ENCODE data around the gene ZNF319. TPM values are rescaled to one million over a fixed set of nuclear protein-coding genes. Genes with fewer than 3 reads are reported as not detected.

Gene ZNF319
- total and polyA plus RNA-seq, 2 of the 4 experiments (the other 2 are of a cell fraction), result 0.90 to 6.3 TPM

DNA sequence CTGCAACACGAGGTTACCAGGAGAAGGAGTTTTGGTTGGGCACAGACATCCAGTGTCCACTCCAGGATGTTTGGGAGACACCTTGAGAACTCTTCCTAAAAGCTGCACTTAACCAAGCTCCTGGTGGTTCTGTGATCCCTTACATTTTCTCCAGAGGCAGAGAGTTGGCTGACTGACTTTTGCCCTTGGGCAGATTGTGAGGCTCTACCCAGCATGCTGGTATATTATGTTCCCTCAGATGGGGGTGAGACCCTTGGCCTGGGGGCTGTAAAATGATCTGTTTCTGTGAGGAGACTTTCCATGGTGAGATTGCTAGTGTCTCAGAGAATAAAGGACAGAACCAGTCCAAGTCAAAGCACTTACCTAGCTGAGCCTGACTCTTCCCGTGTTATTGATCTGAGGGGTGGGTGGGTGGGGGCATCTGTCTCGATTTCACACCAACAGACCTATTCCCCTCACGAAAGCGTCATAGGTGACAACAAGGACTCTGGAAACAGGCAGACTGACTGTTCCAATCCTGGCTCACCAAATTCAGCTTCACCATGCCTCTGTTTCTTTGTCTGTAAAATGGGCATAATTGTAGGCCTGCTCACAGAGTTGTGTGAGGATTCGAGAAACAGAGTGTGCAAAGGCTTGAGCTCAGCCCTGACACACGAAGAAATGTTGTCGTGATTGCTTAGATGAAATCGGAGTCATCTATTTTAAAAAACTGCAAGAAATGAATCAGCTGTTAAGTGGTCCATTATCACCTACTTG lies 12.9 kb upstream of the ZNF319 start:
- intact Hi-C loops (cut with micrococcal nuclease), result no loop called here
- Histone ChIP-seq H4K20me1 (ENCODE audit: insufficient read depth, low read length) (peaks cover 9% of the 10 kb centered on the region; the same call in 1 of the 2 replicates), H2AK5ac (ENCODE audit: low read depth, low read length) (no peak overlapping the region), H3K27me3 (ENCODE audit: control insufficient read depth, insufficient read depth, low read length) (no peaks in the 10 kb centered on the region), H3K79me1 (ENCODE audit: low read depth in 1 of 2, low read length in 2 of 2) (peaks cover 4 to 18% of the 10 kb centered on the region in 2 experiments), H3K4me1 (ENCODE audit: control insufficient read depth, insufficient read depth, low read length) (peaks cover 9% of the 10 kb centered on the region), H3K9me1 (ENCODE audit: insufficient read depth, low read length) (peaks cover 26% of the 10 kb centered on the region), H3K18ac (ENCODE audit: low read depth, low read length) (no peak overlapping the region), H3K4me2 (ENCODE audit: low read depth, low read length) (no peak overlapping the region), H2AFZ (replicated peaks; ENCODE audit: low read length, poor library complexity) (no peak overlapping the region), H3K4ac (ENCODE audit: low read depth, low read length) (0 out of 2 replicates have a peak overlapping the region, but pooled peaks have one; percentile 22), H4K8ac (ENCODE audit: low read depth in 2 of 2, low read length in 2 of 2) (no peak overlapping the region), H2BK20ac (ENCODE audit: low read depth, low read length) (no peak overlapping the region), H3K23ac (ENCODE audit: low read depth, low read length) (no peak overlapping the region), H3K14ac (replicated peaks; ENCODE audit: low read depth, low read length) (no peak overlapping the region), H2BK5ac (ENCODE audit: low read depth, low read length, poor library complexity, severe bottlenecking) (no peak overlapping the region), H3K56ac (ENCODE audit: extremely low read depth, insufficient read depth, low read length) (no peak overlapping the region), H4K91ac (ENCODE audit: insufficient read depth, low read depth, low read length) (no peak overlapping the region), H3K9ac (ENCODE audit: low read depth, low read length) (no peak overlapping the region), H2BK15ac (ENCODE audit: low read depth, low read length) (no peak overlapping the region), H3K36me3 (ENCODE audit: control insufficient read depth, insufficient read depth, low read length) (peaks cover 12% of the 10 kb centered on the region), H2BK120ac (ENCODE audit: low read depth, low read length) (no peak overlapping the region; the same call in 1 of the 2 replicates), H3K27ac (ENCODE audit: insufficient read depth, low read length) (no peak overlapping the region), H3K4me3 (ENCODE audit: insufficient read depth, low read depth, low read length) (no peak overlapping the region), H3K9me3 (ENCODE audit: control insufficient read depth, insufficient read depth, low read length) (no peaks in the 10 kb centered on the region), H4K5ac (ENCODE audit: low read depth, low read length) (no peak overlapping the region), H2AK9ac (replicated peaks; ENCODE audit: low read depth, low read length, poor library complexity) (no peak overlapping the region)
- ATAC-seq (ENCODE audit: low read depth) (no peak), DNase-seq (no peak)
- dilution Hi-C loops (cut with HindIII; ENCODE audit: low sequenced_read_pairs, unreplicated experiment), result no loop called here
- BruUV-seq (replicated peaks), result no TSS peak
- in situ Hi-C loops (cut with MboI; ENCODE audit: low sequenced_read_pairs), result no loop called here
- ChIA-PET CTCF (interaction anchor here (1.0 to 1.9 kb wide), 3 partner anchors 108 to 185 kb away, joined by 3 to 8 read pairs (median 6); no protein-coding TSS in a partner anchor), POLR2A (ENCODE audit: unreplicated experiment) (no interaction called here)
- 71% methylated on average over 5 of the region's 9 CpGs; no CpG with 5 or more reads in 1 of the 2 experiments for WGBS, 2 experiments (ENCODE audit: extremely low coverage in 2 of 2, insufficient read length in 1 of 2)
- TF ChIP-seq, protein P1, sequence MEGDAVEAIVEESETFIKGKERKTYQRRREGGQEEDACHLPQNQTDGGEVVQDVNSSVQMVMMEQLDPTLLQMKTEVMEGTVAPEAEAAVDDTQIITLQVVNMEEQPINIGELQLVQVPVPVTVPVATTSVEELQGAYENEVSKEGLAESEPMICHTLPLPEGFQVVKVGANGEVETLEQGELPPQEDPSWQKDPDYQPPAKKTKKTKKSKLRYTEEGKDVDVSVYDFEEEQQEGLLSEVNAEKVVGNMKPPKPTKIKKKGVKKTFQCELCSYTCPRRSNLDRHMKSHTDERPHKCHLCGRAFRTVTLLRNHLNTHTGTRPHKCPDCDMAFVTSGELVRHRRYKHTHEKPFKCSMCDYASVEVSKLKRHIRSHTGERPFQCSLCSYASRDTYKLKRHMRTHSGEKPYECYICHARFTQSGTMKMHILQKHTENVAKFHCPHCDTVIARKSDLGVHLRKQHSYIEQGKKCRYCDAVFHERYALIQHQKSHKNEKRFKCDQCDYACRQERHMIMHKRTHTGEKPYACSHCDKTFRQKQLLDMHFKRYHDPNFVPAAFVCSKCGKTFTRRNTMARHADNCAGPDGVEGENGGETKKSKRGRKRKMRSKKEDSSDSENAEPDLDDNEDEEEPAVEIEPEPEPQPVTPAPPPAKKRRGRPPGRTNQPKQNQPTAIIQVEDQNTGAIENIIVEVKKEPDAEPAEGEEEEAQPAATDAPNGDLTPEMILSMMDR (conservative IDR thresholded peaks at IDR 0.05; ENCODE audit: low read depth, low read length), result no peak
- no peak for TF ChIP-seq MAZ (IDR thresholded peaks at IDR 0.05; ENCODE audit: borderline replicate concordance, low read depth, low read length)
